Stimulated activated CD4-positive, alpha-beta T cell treated with anti-CD3 and anti-CD28 coated beads, Interleukin-1b, Interleukin-23, amount 100 ng/mL, for 24 hours (primary cell): ENCODE measurements around the gene ZFP3.
"Not testable (repeated sequence)": the region's sequence is repeated elsewhere in the genome, so short reads cannot be mapped to it uniquely, and the experiment has no call there.

ENCODE experiments used
- DNase-seq, 4 experiments: peaks; one replicate each; pipeline ENCODE4 v3.0.0-alpha.2; 2020; ENCODE audit warnings: low read depth in 4 of 4, low spot score in 1 of 4

The ZFP3 gene

DNA sequence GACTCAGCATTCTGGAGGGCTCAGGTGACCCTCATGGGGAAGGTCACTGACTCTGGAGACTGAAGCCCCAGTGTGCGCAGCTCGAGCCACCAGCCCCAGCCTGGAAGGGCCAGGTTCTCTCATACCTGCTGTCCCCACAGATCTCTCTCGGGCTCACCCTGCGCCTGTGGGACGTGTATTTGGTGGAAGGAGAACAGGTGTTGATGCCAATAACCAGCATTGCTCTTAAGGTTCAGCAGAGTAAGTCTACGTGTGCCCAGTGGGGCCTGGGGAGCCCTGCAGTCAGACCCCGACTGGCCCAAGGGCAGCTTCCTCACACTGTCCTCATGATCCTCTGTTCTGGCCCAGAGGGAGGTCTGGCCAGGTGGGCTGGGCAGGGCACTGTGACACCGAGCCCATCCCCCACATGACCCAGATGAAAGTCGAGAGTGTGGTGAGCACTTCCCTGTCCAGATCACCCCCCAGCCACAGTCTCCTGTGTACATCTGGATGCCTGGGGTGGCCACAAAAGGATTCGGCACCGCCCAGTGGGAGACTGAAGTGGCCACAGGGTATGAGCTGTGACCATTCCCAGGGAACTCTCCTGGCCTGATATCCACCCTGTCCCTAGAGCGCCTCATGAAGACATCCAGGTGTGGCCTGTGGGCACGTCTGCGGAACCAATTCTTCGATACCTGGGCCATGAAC, 59.4 kb downstream of the ZFP3 start:
- DNase-seq, result not testable (repeated sequence)

DNA sequence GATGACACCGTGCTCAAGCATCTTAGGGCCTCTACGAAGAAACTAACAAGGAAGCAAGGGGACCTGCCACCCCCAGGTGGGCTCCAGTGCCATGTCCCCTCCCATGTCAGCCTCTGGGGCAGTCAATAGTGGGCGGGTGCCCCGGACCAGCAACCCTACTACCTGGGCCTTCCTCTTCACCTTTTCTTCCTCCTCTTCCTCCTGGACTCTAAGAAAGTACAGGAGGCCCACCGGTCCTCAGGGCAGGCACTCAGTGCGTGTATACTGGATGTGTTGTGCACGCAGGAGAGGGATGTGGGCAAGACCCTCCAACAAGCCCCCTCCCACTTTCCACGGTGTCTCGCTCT, 59.9 kb downstream of the ZFP3 start:
- not testable (repeated sequence) for DNase-seq

DNA sequence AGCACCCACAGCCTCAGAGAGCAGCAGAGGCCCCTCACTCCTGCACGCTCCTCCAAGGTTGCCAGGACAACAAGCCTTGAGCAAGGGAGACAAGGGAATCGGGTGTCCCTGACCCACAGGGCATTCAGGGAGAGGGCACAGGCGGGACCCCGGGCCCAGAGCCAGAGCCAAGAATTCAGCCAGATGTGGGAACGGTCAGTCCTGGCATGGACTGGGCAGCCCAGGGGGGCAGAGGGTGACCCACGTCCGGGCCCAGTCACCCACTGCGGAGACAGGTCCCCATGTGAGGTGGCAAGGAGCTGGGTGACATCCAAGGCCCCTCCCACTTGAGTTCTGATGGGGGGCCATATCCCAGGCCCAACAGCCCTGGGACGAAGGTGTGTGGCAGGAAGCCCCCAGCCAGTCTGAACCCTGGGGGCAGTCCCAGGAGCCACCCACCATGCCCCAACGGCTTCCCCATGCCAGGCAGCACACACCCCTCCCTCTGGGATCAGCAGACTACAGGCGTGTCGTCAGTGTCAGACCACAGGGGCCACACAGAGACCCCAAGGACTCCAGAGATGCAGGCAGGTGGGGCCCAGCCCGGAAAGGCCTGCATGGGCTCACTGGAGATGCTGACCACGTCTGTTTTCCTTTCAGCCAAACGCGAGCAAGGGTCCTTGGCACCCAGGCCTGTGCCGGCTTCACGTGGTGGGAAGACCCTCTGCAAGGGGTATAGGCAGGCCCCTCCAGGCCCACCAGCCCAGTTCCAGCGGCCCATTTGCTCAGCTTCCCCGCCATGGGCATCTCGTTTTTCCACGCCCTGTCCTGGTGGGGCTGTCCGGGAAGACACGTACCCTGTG, 60.6 kb downstream of the ZFP3 start:
- no peak for DNase-seq

DNA sequence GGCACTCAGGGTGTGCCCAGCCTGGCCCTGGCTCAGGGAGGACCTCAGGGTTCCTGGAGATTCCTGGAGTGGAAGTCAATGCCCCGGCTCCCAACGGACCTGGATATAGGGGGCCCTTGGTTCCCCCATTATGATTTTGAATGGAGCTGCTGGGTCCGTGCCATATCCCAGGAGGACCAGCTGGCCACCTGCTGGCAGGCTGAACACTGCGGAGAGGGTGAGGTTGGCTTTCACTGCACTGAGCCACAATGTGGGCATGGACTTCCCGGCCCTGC, 61.1 kb downstream of the ZFP3 start:
- no peak for DNase-seq

DNA sequence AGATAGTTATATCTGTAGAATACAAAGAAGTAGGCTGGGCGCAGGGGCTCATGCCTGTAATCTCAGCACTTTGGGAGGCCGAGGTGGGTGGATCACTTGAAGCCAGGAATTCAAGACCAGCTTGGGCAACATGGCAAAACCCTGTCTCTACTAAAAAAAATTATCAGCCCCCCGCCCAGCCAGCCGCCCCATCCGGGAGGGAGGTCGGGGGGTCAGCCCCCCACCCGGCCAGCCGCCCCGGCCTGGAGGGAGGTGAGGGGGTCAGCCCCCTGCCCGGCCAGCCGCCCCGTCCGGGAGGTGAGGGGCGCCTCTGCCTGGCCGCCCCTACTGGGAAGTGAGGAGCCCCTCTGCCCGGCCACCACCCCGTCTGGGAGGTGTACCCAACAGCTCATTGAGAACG, 64.6 kb downstream of the ZFP3 start:
- DNase-seq, result not testable (repeated sequence)
